ENCODE data around the gene CHST3. TPM values are rescaled to one million over a fixed set of nuclear protein-coding genes. Genes with fewer than 3 reads are reported as not detected.

CHST3 gene
- total RNA-seq, 1 donor from 2014 or later, result 0.83 TPM

DNA sequence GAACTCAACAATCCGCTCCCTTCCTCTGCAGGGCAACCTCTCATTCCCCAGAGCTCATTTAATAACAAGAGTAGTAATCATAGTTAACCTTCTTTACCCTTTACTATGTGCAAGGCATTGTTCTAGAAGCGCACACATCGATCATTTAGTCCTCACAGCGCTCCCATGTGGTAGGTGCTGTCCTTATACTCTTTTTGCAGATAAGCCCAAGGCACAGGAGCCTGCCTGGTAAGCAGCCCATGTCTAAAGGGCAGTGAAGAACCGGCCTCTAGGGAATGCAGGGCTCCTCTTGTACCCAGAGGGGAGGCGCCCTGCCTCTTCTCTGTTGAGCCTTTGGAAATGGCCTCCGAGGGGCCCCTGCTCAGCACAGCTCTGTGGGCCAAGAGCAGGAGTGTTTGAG, 14.3 kb downstream of the CHST3 start:
- peaks cover 5% of the 10 kb centered on the region for H3K27me3 Mint-ChIP-seq (ENCODE audit: unreplicated experiment)
- peaks cover 5% of the 10 kb centered on the region for H3K9me3 Mint-ChIP-seq (ENCODE audit: unreplicated experiment)
- no peaks in the 10 kb centered on the region for H3K36me3 Mint-ChIP-seq (ENCODE audit: unreplicated experiment)
- no peak overlapping the region for H3K27ac Mint-ChIP-seq (ENCODE audit: unreplicated experiment)
- H3K4me3 Mint-ChIP-seq (ENCODE audit: unreplicated experiment), result no peak overlapping the region
- peaks cover 20% of the 10 kb centered on the region for H3K4me1 Mint-ChIP-seq (ENCODE audit: low read depth, unreplicated experiment)
- TF ChIP-seq, protein P1, sequence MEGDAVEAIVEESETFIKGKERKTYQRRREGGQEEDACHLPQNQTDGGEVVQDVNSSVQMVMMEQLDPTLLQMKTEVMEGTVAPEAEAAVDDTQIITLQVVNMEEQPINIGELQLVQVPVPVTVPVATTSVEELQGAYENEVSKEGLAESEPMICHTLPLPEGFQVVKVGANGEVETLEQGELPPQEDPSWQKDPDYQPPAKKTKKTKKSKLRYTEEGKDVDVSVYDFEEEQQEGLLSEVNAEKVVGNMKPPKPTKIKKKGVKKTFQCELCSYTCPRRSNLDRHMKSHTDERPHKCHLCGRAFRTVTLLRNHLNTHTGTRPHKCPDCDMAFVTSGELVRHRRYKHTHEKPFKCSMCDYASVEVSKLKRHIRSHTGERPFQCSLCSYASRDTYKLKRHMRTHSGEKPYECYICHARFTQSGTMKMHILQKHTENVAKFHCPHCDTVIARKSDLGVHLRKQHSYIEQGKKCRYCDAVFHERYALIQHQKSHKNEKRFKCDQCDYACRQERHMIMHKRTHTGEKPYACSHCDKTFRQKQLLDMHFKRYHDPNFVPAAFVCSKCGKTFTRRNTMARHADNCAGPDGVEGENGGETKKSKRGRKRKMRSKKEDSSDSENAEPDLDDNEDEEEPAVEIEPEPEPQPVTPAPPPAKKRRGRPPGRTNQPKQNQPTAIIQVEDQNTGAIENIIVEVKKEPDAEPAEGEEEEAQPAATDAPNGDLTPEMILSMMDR (IDR thresholded peaks at IDR 0.05; ENCODE audit: partially characterized antibody, unreplicated experiment), result no peak
- no peak for DNase-seq

DNA sequence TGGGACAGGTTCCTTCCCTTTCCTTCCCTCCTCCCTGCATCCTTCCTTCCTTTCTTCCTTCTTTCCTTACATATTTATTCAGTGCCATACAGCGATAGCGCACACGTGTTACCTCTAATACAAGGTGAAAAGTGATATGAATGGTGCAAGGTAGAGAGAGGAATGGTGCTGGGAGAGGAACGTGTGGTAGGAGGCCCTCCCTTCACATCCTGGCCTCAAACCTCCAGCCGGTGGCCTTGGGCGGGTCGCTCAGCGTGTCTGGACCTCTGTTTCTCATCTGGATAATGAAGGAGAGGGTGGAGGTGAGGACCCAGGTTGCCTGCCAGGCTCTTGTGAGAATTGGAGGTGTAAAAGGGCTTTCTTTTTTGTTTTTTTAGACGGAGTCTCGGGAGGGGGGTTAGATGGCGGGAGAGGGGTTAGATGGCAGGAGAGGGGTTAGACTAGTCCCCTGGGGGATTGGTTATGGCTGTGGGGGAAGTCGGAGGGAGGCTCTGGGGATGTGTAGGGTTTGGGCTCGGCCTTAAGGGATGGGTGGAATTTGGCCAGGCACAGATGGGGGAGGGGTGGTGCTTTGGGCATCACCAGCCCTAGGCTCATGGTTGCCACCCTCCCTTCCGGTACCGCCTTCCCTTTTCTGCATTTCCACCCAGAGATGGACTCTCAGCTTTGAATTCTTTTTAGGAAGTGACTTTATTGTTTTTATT, 14.9 kb downstream of the CHST3 start:
- Mint-ChIP-seq H3K9me3 (ENCODE audit: unreplicated experiment) (peaks cover 3% of the 10 kb centered on the region), H3K4me1 (ENCODE audit: low read depth, unreplicated experiment) (peaks cover 20% of the 10 kb centered on the region), H3K27ac (ENCODE audit: unreplicated experiment) (no peak overlapping the region)

GRCh38 chr10:71979692-71980062, 15.5 kb downstream of the CHST3 start:
- no peak overlapping the region for H3K4me3 Mint-ChIP-seq (ENCODE audit: unreplicated experiment)
- H3K4me1 Mint-ChIP-seq (ENCODE audit: low read depth, unreplicated experiment), result peaks cover 20% of the 10 kb centered on the region
- no peak overlapping the region for H3K27ac Mint-ChIP-seq (ENCODE audit: unreplicated experiment)
- no peaks in the 10 kb centered on the region for H3K36me3 Mint-ChIP-seq (ENCODE audit: unreplicated experiment)
- TF ChIP-seq, protein P1 (IDR thresholded peaks at IDR 0.05; ENCODE audit: partially characterized antibody, unreplicated experiment), result no peak
- no peak for DNase-seq
- H3K9me3 Mint-ChIP-seq (ENCODE audit: unreplicated experiment), result peaks cover 3% of the 10 kb centered on the region
- peaks cover 5% of the 10 kb centered on the region for H3K27me3 Mint-ChIP-seq (ENCODE audit: unreplicated experiment)

More for the DNA sequence above, 14.9 kb downstream of the CHST3 start:
- no peak for DNase-seq
- H3K36me3 Mint-ChIP-seq (ENCODE audit: unreplicated experiment), result no peaks in the 10 kb centered on the region
- H3K4me3 Mint-ChIP-seq (ENCODE audit: unreplicated experiment), result no peak overlapping the region
- TF ChIP-seq, protein P1 (IDR thresholded peaks at IDR 0.05; ENCODE audit: partially characterized antibody, unreplicated experiment), result no peak
- peaks cover 5% of the 10 kb centered on the region for H3K27me3 Mint-ChIP-seq (ENCODE audit: unreplicated experiment)

DNA sequence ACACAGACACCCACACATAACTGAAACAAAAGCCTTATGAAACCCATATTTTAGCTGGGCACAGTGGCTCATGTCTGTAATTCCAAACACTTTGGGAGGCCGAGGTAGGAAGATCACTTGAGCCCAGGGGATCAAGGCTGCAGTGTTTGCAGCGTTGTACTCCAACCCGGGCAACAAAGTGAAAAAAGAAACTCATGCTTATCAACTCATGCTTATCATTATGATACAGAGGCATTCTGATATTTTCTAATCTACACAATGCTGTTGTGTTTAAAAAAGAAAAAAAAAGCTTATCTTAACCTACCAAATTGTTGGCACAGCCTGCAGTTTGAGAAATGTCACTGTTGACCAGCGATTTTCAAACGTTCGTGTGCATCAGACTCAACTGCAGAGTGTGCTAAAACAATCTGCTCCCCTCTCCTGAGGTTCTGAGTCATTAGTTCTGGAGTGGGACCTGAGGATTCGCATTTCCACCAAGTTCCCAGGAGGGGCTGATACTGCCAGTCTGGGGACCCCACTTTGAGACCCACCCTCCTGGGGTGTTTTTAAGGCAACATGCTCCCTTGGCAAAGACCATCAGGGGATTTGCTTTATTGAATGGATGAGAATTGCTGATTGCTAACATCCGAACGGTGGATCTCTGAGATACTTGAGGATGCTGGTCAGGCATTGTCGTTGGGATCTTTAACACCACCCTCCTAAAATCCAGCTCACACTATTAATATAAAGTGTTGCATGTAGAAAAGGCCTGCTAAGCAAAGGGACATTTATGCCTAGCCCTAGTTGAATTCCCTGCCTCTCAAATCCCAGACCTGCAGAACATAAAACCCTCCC, 16.2 kb downstream of the CHST3 start:
- TF ChIP-seq, protein P1 (IDR thresholded peaks at IDR 0.05; ENCODE audit: partially characterized antibody, unreplicated experiment), result no peak
- no peak for DNase-seq
- no peak overlapping the region for H3K4me3 Mint-ChIP-seq (ENCODE audit: unreplicated experiment)
- peaks cover 3% of the 10 kb centered on the region for H3K9me3 Mint-ChIP-seq (ENCODE audit: unreplicated experiment)
- H3K36me3 Mint-ChIP-seq (ENCODE audit: unreplicated experiment), result no peaks in the 10 kb centered on the region
- no peak overlapping the region for H3K27ac Mint-ChIP-seq (ENCODE audit: unreplicated experiment)
- H3K27me3 Mint-ChIP-seq (ENCODE audit: unreplicated experiment), result peaks cover 7% of the 10 kb centered on the region
- H3K4me1 Mint-ChIP-seq (ENCODE audit: low read depth, unreplicated experiment), result peaks cover 28% of the 10 kb centered on the region

Measured in glutamatergic neuron (in vitro differentiated cells).